Keratinocyte (primary cell): Measurements from ENCODE around the gene ZNF664. TPM values are rescaled to one million over a fixed set of nuclear protein-coding genes. Genes with fewer than 3 reads are reported as not detected.

Experiments
- DNase-seq: peaks from one replicate; pipeline ENCODE4 v3.0.0-alpha.2; 2011; ENCODE audit warnings: low read depth, missing footprints, low spot score
- FAIRE-seq: peaks from 2 replicates; lab custom pipeline; 2011; peaks lifted over from hg19 to GRCh38; lab: Jason Lieb, UNC
- H2AFZ ChIP-seq: 2 replicates; pipeline ENCODE4 v1.6.0; 2012; ENCODE audit warnings: low read length, control low read depth, inconsistent platforms; ENCODE audit not compliant: control insufficient read depth
- H3K27ac ChIP-seq: 2 replicates; pipeline ENCODE4 v1.5.1; 2011; ENCODE audit warnings: low read length; ENCODE audit not compliant: control insufficient read depth, insufficient read depth
- H3K27me3 ChIP-seq: 3 replicates; pipeline ENCODE4 v1.6.0; 2011; ENCODE audit warnings: low read length; ENCODE audit not compliant: control insufficient read depth, insufficient read depth; ENCODE audit errors: extremely low read depth
- H3K36me3 ChIP-seq, 2 experiments: 2 replicates in 1 of 2; 3 replicates in 1 of 2; pipeline ENCODE4 v1.5.1; 2011; ENCODE audit warnings: low read length in 2 of 2, mild to moderate bottlenecking in 1 of 2; ENCODE audit not compliant: control insufficient read depth in 2 of 2, insufficient read depth in 2 of 2; ENCODE audit errors: extremely low read depth in 1 of 2
- H3K4me1 ChIP-seq: 3 replicates; pipeline ENCODE4 v1.5.1; 2011; ENCODE audit warnings: low read length; ENCODE audit not compliant: control insufficient read depth, insufficient read depth; ENCODE audit errors: extremely low read depth
- H3K4me2 ChIP-seq: 3 replicates; pipeline ENCODE4 v1.6.0; 2011; ENCODE audit warnings: low read depth, low read length; ENCODE audit not compliant: control insufficient read depth, insufficient read depth; ENCODE audit errors: extremely low read depth
- H3K4me3 ChIP-seq, 3 experiments: fragments of 200-600 bp in 1 of 3; sonication (generic) in 1 of 3; 2 replicates in 2 of 3; 3 replicates in 1 of 3; pipeline ENCODE4 v1.5.1; 2011 to 2016; ENCODE audit warnings: low read length in 3 of 3, mild to moderate bottlenecking in 3 of 3, control low read depth in 2 of 3, inconsistent platforms in 1 of 3, low read depth in 1 of 3, mixed read lengths in 1 of 3, mixed run types in 1 of 3, moderate library complexity in 1 of 3; ENCODE audit not compliant: control insufficient read depth in 2 of 3, insufficient read depth in 2 of 3; ENCODE audit errors: extremely low read depth in 1 of 3
- H3K79me2 ChIP-seq: 2 replicates; pipeline ENCODE4 v1.6.0; 2012; ENCODE audit warnings: low read length; ENCODE audit not compliant: control insufficient read depth, insufficient read depth
- H3K9ac ChIP-seq: 3 replicates; pipeline ENCODE4 v1.6.0; 2011; ENCODE audit warnings: low read length; ENCODE audit not compliant: control insufficient read depth, insufficient read depth; ENCODE audit errors: extremely low read depth
- H3K9me1 ChIP-seq: 3 replicates; pipeline ENCODE4 v1.6.0; 2011; ENCODE audit warnings: low read length; ENCODE audit not compliant: control insufficient read depth, insufficient read depth; ENCODE audit errors: extremely low read depth
- H3K9me3 ChIP-seq: 2 replicates; pipeline ENCODE4 v1.5.1; 2012; ENCODE audit warnings: low read depth, low read length; ENCODE audit not compliant: control insufficient read depth
- H4K20me1 ChIP-seq: 3 replicates; pipeline ENCODE4 v1.6.0; 2011; ENCODE audit warnings: low read length; ENCODE audit not compliant: control insufficient read depth, insufficient read depth; ENCODE audit errors: extremely low read depth
- CTCF ChIP-seq, 3 experiments: IDR thresholded peaks in 1 of 3; conservative IDR thresholded peaks in 1 of 3; optimal IDR thresholded peaks in 1 of 3; 2 replicates in 2 of 3; 3 replicates in 1 of 3; pipeline versions ENCODE3 to v1.5.1; 2011; ENCODE audit warnings: low read length in 3 of 3, mild to moderate bottlenecking in 3 of 3, moderate library complexity in 2 of 3, control low read depth in 1 of 3, inconsistent platforms in 1 of 3; ENCODE audit not compliant: insufficient read depth in 2 of 3; ENCODE audit errors: extremely low read depth in 1 of 3
- EZH2 ChIP-seq: IDR thresholded peaks from one replicate; pipeline ENCODE4 v1.6.1; 2012; ENCODE audit warnings: inconsistent platforms, mild to moderate bottlenecking, low read length, moderate library complexity
- dilution Hi-C: fragments of 300-500 bp; cut with MboI; formaldehyde crosslinking; loops from one replicate; pipeline ENCODE4 v1.7.0; 2020; ENCODE audit warnings: low sequenced_read_pairs; ENCODE audit not compliant: extremely low pct_ligation_motif_present
- polyA plus RNA-seq, 5 experiments: library from polyadenylated mRNA; depleted of rRNA in 3 of 5; stranded (reverse) in 3 of 5; stranded (forward) in 1 of 5; unstranded in 1 of 5; fragments of >200 nt; gene quantifications; 1 replicate in 1 of 5; 2 replicates in 3 of 5; 3 replicates in 1 of 5; pipeline versions ENCODE4 v1.2.1 to v1.2.3, GENCODE V29; 2011 to 2012; ENCODE audit warnings: missing spikeins in 2 of 5, low read depth in 1 of 5, low replicate concordance in 1 of 5

Gene ZNF664
- polyA plus RNA-seq, 1 donor (not counting 4 experiments of a cell fraction or from before 2014, with no cell fraction given), result 48.7 TPM

GRCh38 chr12:123931686-123932321, 41.2 kb upstream of the ZNF664 start:
- dilution Hi-C loops, result no loop called here
- Histone ChIP-seq H3K4me2 (no peak overlapping the region), H2AFZ (no peak overlapping the region), H4K20me1 (no peaks in the 10 kb centered on the region), H3K27ac (no peak overlapping the region), H3K9me1 (no peaks in the 10 kb centered on the region), H3K36me3 (no peaks in the 10 kb centered on the region), H3K27me3 (peaks cover 21% of the 10 kb centered on the region), H3K9me3 (no peaks in the 10 kb centered on the region), H3K4me3 (no peak overlapping the region), H3K4me1 (no peaks in the 10 kb centered on the region), H3K9ac (no peak overlapping the region), H3K79me2 (no peaks in the 10 kb centered on the region)
- peak in 1 of 3 experiments; percentile 2 for TF ChIP-seq CTCF (optimal IDR thresholded peaks at IDR 0.05 in 1 of 3, IDR thresholded peaks at IDR 0.05 in 1 of 3, conservative IDR thresholded peaks at IDR 0.05 in 1 of 3; ENCODE audit: extremely low read depth in 1 of 3, insufficient read depth in 2 of 3, low read length in 3 of 3)
- no peak for TF ChIP-seq EZH2
- no peak for FAIRE-seq
- no peak for DNase-seq

GRCh38 chr12:123933214-123933613, 39.8 kb upstream of the ZNF664 start:
- Histone ChIP-seq H3K9ac (no peak overlapping the region), H3K27me3 (peaks cover 15% of the 10 kb centered on the region), H3K27ac (no peak overlapping the region), H4K20me1 (no peaks in the 10 kb centered on the region), H3K79me2 (no peaks in the 10 kb centered on the region), H3K36me3 (peaks cover 0 to 3% of the 10 kb centered on the region in 2 experiments), H3K9me3 (no peaks in the 10 kb centered on the region), H3K4me3 (no peak overlapping the region), H2AFZ (no peak overlapping the region), H3K9me1 (no peaks in the 10 kb centered on the region), H3K4me2 (no peak overlapping the region), H3K4me1 (no peaks in the 10 kb centered on the region)
- TF ChIP-seq EZH2 (no peak), CTCF (optimal IDR thresholded peaks at IDR 0.05 in 1 of 3, IDR thresholded peaks at IDR 0.05 in 1 of 3, conservative IDR thresholded peaks at IDR 0.05 in 1 of 3; ENCODE audit: extremely low read depth in 1 of 3, insufficient read depth in 2 of 3, low read length in 3 of 3) (no peak)
- no peak for FAIRE-seq
- no peak for DNase-seq
- dilution Hi-C loops, result no loop called here
